PFSK-1 (cell line): ENCODE results near the gene FBLN1.

ENCODE experiments used
- FOXP2 ChIP-seq: optimal IDR thresholded peaks from 2 replicates; pipeline ENCODE3; 2011; ENCODE audit warnings: borderline replicate concordance, control low read depth, inconsistent platforms; ENCODE audit not compliant: insufficient read depth; ENCODE audit errors: extremely low read length, extremely low read depth
- POLR2AphosphoS5 ChIP-seq: IDR thresholded peaks from 2 replicates; pipeline ENCODE4 v1.6.1; 2012; ENCODE audit warnings: low read depth, mild to moderate bottlenecking, control low read depth, low read length, moderate library complexity
- SIN3A ChIP-seq: IDR thresholded peaks from 2 replicates; pipeline ENCODE4 v1.6.1; 2012; ENCODE audit warnings: mild to moderate bottlenecking, low read length, moderate library complexity, borderline replicate concordance; ENCODE audit not compliant: insufficient read depth
- TAF1 ChIP-seq: IDR thresholded peaks from 2 replicates; pipeline ENCODE4 v1.6.1; 2012; ENCODE audit warnings: low read length, control low read depth, borderline replicate concordance; ENCODE audit not compliant: insufficient read depth
- TF ChIP-seq, protein P1 (sequence below), 2 experiments: IDR thresholded peaks; 2 replicates each; pipeline versions ENCODE4 v1.6.1 to v1.8.0; 2011 to 2012; ENCODE audit warnings: low read depth in 2 of 2, low read length in 2 of 2, control low read depth in 1 of 2, inconsistent platforms in 1 of 2, mild to moderate bottlenecking in 1 of 2, moderate library complexity in 1 of 2; ENCODE audit not compliant: insufficient read depth in 1 of 2

The FBLN1 gene

DNA sequence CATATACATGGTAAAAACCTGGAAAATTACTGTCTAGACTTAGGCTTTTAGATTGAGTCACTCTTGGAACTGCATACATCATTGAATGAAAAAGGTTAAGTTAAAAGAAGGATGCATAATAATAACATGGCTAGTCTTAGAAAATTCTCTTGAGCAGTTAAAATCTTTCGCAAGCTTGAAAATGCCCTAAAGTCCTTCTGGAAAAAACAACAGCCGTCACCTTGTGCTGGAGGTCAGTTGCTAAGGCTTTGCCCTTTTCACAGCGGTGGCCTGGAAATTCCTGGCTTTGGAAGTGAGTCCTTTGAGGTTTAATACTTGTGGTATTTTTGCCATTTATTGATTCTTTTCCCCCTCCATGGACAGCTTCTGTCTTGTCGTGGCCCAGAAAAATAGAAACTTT, 17.4 kb upstream of the FBLN1 start:
- TF ChIP-seq FOXP2, result no peak
- TF ChIP-seq, protein P1, sequence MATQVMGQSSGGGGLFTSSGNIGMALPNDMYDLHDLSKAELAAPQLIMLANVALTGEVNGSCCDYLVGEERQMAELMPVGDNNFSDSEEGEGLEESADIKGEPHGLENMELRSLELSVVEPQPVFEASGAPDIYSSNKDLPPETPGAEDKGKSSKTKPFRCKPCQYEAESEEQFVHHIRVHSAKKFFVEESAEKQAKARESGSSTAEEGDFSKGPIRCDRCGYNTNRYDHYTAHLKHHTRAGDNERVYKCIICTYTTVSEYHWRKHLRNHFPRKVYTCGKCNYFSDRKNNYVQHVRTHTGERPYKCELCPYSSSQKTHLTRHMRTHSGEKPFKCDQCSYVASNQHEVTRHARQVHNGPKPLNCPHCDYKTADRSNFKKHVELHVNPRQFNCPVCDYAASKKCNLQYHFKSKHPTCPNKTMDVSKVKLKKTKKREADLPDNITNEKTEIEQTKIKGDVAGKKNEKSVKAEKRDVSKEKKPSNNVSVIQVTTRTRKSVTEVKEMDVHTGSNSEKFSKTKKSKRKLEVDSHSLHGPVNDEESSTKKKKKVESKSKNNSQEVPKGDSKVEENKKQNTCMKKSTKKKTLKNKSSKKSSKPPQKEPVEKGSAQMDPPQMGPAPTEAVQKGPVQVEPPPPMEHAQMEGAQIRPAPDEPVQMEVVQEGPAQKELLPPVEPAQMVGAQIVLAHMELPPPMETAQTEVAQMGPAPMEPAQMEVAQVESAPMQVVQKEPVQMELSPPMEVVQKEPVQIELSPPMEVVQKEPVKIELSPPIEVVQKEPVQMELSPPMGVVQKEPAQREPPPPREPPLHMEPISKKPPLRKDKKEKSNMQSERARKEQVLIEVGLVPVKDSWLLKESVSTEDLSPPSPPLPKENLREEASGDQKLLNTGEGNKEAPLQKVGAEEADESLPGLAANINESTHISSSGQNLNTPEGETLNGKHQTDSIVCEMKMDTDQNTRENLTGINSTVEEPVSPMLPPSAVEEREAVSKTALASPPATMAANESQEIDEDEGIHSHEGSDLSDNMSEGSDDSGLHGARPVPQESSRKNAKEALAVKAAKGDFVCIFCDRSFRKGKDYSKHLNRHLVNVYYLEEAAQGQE (IDR thresholded peaks at IDR 0.05; ENCODE audit: insufficient read depth in 1 of 2, low read depth in 2 of 2, low read length in 2 of 2), result no peak
- TF ChIP-seq TAF1, result no peak
- TF ChIP-seq POLR2AphosphoS5, result no peak
- no peak for TF ChIP-seq SIN3A

DNA sequence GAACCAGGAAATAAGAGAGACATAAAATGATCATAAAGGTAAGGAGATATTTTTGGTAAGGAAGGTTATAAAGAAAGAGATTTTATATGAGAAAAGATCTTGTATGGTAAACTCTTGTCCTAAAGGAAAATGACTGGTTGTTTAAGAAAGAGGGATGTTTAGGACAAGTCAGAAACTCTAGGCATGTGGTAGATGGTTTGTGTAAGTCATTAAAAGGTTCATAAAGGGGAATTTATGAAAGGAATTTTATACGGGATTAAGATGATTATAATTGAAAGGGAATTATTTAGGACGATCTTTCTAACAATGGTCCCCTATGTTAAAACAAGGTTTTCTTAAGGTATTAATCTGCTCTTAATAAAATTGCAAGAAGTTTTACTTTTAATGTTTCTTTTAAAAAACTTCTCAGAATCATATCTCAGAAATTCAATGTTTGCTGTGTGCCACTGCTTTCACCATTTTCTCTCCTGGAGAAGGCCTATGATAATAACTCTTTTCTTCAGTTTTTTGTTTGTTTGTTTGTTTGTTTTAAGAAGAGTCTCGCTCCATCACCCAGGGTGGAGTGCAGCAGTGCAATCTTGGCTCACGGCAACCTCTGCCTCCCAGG, 13.8 kb upstream of the FBLN1 start:
- TF ChIP-seq SIN3A (no peak), TAF1 (no peak), POLR2AphosphoS5 (no peak), FOXP2 (no peak)
- TF ChIP-seq, protein P1 (IDR thresholded peaks at IDR 0.05; ENCODE audit: insufficient read depth in 1 of 2, low read depth in 2 of 2, low read length in 2 of 2), result no peak

DNA sequence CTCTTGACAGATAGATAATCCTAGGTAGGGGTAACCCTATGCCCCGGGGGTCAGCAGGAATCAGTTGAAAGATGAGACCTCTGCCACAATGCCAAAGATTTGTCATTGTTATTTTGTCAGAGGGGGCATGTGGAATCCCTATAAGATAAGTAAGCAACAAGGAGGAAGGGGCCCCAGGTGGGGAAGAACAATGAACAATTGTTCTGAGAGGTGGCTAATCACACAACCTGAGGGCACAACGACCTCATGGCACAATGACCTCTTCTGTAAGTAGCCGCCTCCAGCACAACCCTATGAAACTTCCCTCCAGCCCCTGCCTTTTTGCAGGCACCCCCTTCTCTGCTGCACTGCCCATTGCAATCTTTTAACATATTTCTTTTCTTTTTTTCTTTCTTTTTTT, 11.8 kb upstream of the FBLN1 start:
- TF ChIP-seq TAF1, result no peak
- no peak for TF ChIP-seq FOXP2
- TF ChIP-seq POLR2AphosphoS5, result no peak
- TF ChIP-seq SIN3A, result no peak
- TF ChIP-seq, protein P1 (IDR thresholded peaks at IDR 0.05; ENCODE audit: insufficient read depth in 1 of 2, low read depth in 2 of 2, low read length in 2 of 2), result no peak

DNA sequence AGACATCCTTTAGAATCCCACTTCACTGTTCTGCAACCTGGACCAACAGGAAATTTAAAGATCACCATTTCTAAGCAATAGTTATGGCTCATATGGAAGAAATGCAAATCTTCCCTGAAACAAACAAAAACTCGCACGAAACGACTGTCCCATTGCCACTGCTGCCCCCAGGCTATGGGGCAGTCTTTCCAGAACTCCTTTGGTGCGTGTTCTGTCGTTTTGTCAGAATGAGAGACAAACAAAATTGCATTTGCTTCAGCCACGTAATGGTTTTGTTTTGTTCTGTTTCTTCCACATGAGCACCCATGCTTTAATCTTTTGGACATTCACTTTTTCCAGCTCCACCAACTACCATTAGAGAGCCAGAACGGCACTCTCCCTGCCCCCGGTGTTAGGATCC, 10.8 kb upstream of the FBLN1 start:
- no peak for TF ChIP-seq POLR2AphosphoS5
- TF ChIP-seq, protein P1 (IDR thresholded peaks at IDR 0.05; ENCODE audit: insufficient read depth in 1 of 2, low read depth in 2 of 2, low read length in 2 of 2), result no peak
- TF ChIP-seq FOXP2, result no peak
- no peak for TF ChIP-seq TAF1
- TF ChIP-seq SIN3A, result no peak
